SK-N-SH (cell line): ENCODE results near the gene AP1AR. TPM values are rescaled to one million over a fixed set of nuclear protein-coding genes. Genes with fewer than 3 reads are reported as not detected.

Experiments
- CTCF ChIA-PET: fragments of 300-600, 350-600 bp; formaldehyde crosslinking; extraction: SDS; loops from one replicate; lab custom pipeline; 2021; lab: Yijun Ruan, JAX
- POLR2A ChIA-PET: fragments of 350-600 bp; sonication (Branson Sonifier 250); formaldehyde crosslinking; extraction: SDS; loops from one replicate; lab custom pipeline; 2020; ENCODE audit warnings: antibody characterized with exemption, inconsistent platforms; lab: Yijun Ruan, JAX
- DNase-seq: peaks from one replicate; pipeline ENCODE4 v3.0.0; 2012
- H2AFZ ChIP-seq: fragments of 200-600 bp; sonication (generic); 2 replicates; pipeline ENCODE4 v1.8.1; 2016; ENCODE audit warnings: antibody characterized with exemption, mild to moderate bottlenecking, low read depth
- H3F3A ChIP-seq: fragments of 200-600 bp; sonication (generic); replicated peaks from 2 replicates; pipeline ENCODE3; 2016; ENCODE audit warnings: antibody characterized with exemption, mild to moderate bottlenecking; ENCODE audit not compliant: insufficient read depth
- H3K27ac ChIP-seq, 2 experiments: fragments of 200-500 bp in 1 of 2; fragments of 200-600 bp in 1 of 2; sonication (Bioruptor generic) in 1 of 2; sonication (generic), shearing (Covaris generic) in 1 of 2; 2 replicates each; pipeline versions ENCODE4 v1.5.1 to v1.6.1; 2014 to 2016; ENCODE audit warnings: low read depth in 2 of 2, inconsistent platforms in 1 of 2, low read length in 1 of 2, mild to moderate bottlenecking in 1 of 2, mixed read lengths in 1 of 2
- H3K27me3 ChIP-seq: fragments of 200-600 bp; sonication (generic), shearing (Covaris generic); 2 replicates; pipeline ENCODE4 v1.6.1; 2016; ENCODE audit warnings: mixed run types; ENCODE audit not compliant: insufficient read depth
- H3K36me3 ChIP-seq, 2 experiments: fragments of 200-500 bp in 1 of 2; fragments of 200-600 bp in 1 of 2; sonication (Bioruptor generic) in 1 of 2; sonication (generic) in 1 of 2; replicated peaks in 1 of 2; 2 replicates each; pipeline versions ENCODE3 to v1.5.1; 2014 to 2016; ENCODE audit warnings: low read length in 1 of 2, mild to moderate bottlenecking in 1 of 2; ENCODE audit not compliant: insufficient read depth in 2 of 2, control insufficient read depth in 1 of 2
- H3K4me1 ChIP-seq, 2 experiments: fragments of 200-500 bp in 1 of 2; fragments of 200-600 bp in 1 of 2; sonication (Bioruptor generic) in 1 of 2; sonication (generic), shearing (Covaris generic) in 1 of 2; 2 replicates each; pipeline versions ENCODE4 v1.5.1 to v1.6.1; 2014 to 2016; ENCODE audit warnings: low read depth in 1 of 2, low read length in 1 of 2, mixed run types in 1 of 2; ENCODE audit not compliant: insufficient read depth in 2 of 2, control insufficient read depth in 1 of 2
- H3K4me2 ChIP-seq: fragments of 200-600 bp; sonication (generic), shearing (Covaris generic); 2 replicates; pipeline ENCODE4 v1.6.1; 2017; ENCODE audit warnings: mixed run types
- H3K4me3 ChIP-seq, 2 experiments: fragments of 200-500 bp in 1 of 2; fragments of 200-600 bp in 1 of 2; sonication (Bioruptor generic) in 1 of 2; sonication (generic), shearing (Covaris generic) in 1 of 2; 2 replicates each; pipeline versions ENCODE4 v1.5.1 to v1.8.1; 2014 to 2016; ENCODE audit warnings: low read depth in 2 of 2, inconsistent platforms in 1 of 2, low read length in 1 of 2, mild to moderate bottlenecking in 1 of 2, mixed read lengths in 1 of 2, moderate library complexity in 1 of 2
- H3K79me2 ChIP-seq: fragments of 200-600 bp; sonication (generic); 2 replicates; pipeline ENCODE4 v1.8.1; 2017; ENCODE audit warnings: mild to moderate bottlenecking; ENCODE audit not compliant: insufficient read depth
- H3K9ac ChIP-seq: fragments of 200-600 bp; sonication (generic); 2 replicates; pipeline ENCODE4 v1.6.1; 2017; ENCODE audit warnings: mixed run types
- H3K9me2 ChIP-seq: fragments of 200-600 bp; sonication (generic); 2 replicates; pipeline ENCODE4 v1.6.1; 2017; ENCODE audit warnings: mixed run types
- H3K9me3 ChIP-seq: fragments of 200-600 bp; sonication (generic); 2 replicates; pipeline ENCODE4 v1.6.1; 2017; ENCODE audit warnings: mixed run types, mild to moderate bottlenecking, moderate library complexity
- H4K20me1 ChIP-seq: fragments of 200-600 bp; sonication (generic); 2 replicates; pipeline ENCODE4 v1.6.1; 2017; ENCODE audit warnings: mild to moderate bottlenecking, mixed run types; ENCODE audit not compliant: insufficient read depth
- EP300 ChIP-seq, 2 experiments: IDR thresholded peaks; 2 replicates each; pipeline versions ENCODE4 v1.4.0 to v1.6.1; 2012; ENCODE audit warnings: borderline replicate concordance in 1 of 2, low read depth in 1 of 2, low read length in 1 of 2
- FOSL2 ChIP-seq: IDR thresholded peaks from 2 replicates; pipeline ENCODE4 v1.4.0; 2012; ENCODE audit warnings: low read depth, mild to moderate bottlenecking, moderate library complexity, borderline replicate concordance
- FOXJ3 ChIP-seq: sonication (generic); formaldehyde crosslinking; IDR thresholded peaks from 2 replicates; pipeline ENCODE4 v1.5.1; 2020; ENCODE audit warnings: mild to moderate bottlenecking, missing genetic modification reagents
- FOXM1 ChIP-seq: IDR thresholded peaks from 2 replicates; pipeline ENCODE4 v1.4.0; 2012; ENCODE audit warnings: low read depth, mild to moderate bottlenecking
- GABPA ChIP-seq: IDR thresholded peaks from 2 replicates; pipeline ENCODE4 v1.4.0; 2012; ENCODE audit warnings: low read depth, mild to moderate bottlenecking
- GATA2 ChIP-seq: sonication (generic); formaldehyde crosslinking; IDR thresholded peaks from 2 replicates; pipeline ENCODE4 v1.5.0; 2020; ENCODE audit warnings: mild to moderate bottlenecking, missing genetic modification reagents
- MEF2A ChIP-seq: IDR thresholded peaks from 2 replicates; pipeline ENCODE4 v1.4.0; 2012; ENCODE audit warnings: low read depth, borderline replicate concordance
- NFIC ChIP-seq: IDR thresholded peaks from 2 replicates; pipeline ENCODE4 v1.4.0; 2012; ENCODE audit warnings: borderline replicate concordance
- NRF1 ChIP-seq: IDR thresholded peaks from 2 replicates; pipeline ENCODE4 v1.6.1; 2012; ENCODE audit warnings: low read depth, mild to moderate bottlenecking, low read length
- RAD21 ChIP-seq: IDR thresholded peaks from 2 replicates; pipeline ENCODE4 v1.6.1; 2012; ENCODE audit warnings: mild to moderate bottlenecking, low read length
- RCOR1 ChIP-seq: fragments of 150-350 bp; IDR thresholded peaks from 2 replicates; pipeline ENCODE4 v1.6.1; 2017; ENCODE audit warnings: antibody characterized with exemption, low read length
- RXRA ChIP-seq: IDR thresholded peaks from 2 replicates; pipeline ENCODE4 v1.4.0; 2012; ENCODE audit warnings: low read depth, mild to moderate bottlenecking, borderline replicate concordance
- TCF12 ChIP-seq: IDR thresholded peaks from 2 replicates; pipeline ENCODE4 v1.4.0; 2012
- WGBS: methylation state at CpG from one replicate; pipeline ENCODE4 v1.1.6; 2017; ENCODE audit warnings: low lambda C conversion rate; 5-methylcytosine and 5-hydroxymethylcytosine counted together
- polyA plus RNA-seq, 3 experiments: library from polyadenylated mRNA; depleted of rRNA; stranded (reverse); fragments of >200 nt; gene quantifications; 2 replicates each; pipeline ENCODE4 v1.2.3, GENCODE V29; 2012
- TF ChIP-seq, protein P1 (sequence below): IDR thresholded peaks from 2 replicates; pipeline ENCODE4 v1.4.0; 2012; ENCODE audit warnings: low read depth, borderline replicate concordance
- TF ChIP-seq, protein P2 (sequence below): fragments of 150-350 bp; IDR thresholded peaks from 2 replicates; pipeline ENCODE4 v1.6.1; 2016; ENCODE audit warnings: mild to moderate bottlenecking, low read depth, low read length
- TF ChIP-seq, protein P3 (sequence below): IDR thresholded peaks from 2 replicates; pipeline ENCODE4 v1.4.0; 2012; ENCODE audit warnings: low read depth, borderline replicate concordance

Gene AP1AR
- polyA plus RNA-seq, 1 of the 3 experiments (the other 2 are of a cell fraction): 8.5 TPM

DNA sequence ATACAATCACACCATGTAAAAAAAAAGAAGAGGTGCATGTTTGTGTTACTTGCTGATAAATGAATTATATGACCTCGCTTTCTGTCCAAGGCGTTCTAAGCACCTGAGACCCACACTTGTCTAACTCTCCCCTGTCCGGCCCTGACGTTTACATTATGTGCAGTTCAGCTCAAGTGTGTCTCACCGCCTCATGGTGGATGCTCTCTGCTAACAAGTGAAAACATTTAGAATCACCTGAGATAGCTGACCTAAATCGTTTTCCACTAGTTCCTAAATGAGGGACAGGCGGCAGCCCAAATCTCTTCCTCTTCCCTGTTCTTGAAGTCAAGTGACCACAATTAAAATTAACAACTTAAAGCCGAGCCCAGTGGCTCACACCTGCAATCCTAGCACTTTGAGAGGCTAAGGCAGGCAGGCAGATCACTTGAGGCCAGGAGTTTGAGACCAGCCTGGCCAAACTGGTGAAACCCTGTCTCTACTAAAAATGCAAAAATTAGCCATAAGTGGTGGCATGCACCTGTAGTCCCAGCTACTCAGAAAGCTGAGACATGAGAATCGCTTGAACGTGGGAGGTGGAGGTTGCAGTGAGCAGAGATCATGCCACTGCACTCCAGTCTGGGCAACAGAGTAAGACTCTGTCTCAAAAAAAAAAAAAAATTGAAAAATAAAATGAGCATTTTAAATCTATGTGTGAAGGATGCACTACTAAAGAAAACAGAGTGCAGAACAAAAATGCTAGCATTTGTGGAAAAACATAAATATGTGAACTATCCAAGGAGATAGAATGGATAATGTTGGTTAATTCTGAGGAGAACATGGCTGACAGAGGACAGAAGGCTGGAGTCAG, 58.0 kb downstream of the AP1AR start:
- no peak overlapping the region for H2AFZ ChIP-seq
- CTCF ChIA-PET: interaction anchor here (0.7 kb wide), 1 partner anchor 315 kb away, joined by 3 read pairs; no protein-coding TSS in a partner anchor

DNA sequence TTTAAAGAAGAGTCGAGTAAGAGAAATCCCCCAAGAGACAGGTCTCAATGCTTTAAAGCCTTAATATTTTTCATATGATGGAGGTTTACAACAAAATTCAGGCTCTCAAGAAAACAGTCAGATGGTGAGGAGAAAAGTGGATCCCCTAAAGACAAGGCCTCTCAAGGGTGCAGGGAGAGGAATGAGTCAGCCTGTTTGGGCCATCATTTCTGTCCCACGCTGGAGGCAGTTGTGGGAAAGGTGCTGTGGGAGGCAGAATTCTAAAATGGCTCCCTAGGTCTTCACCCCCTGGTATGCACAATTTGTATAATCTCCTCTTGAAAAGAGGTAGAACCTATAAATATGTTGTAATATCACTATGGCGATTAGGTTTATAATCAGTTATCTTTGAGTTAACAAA, 58.8 kb downstream of the AP1AR start:
- Histone ChIP-seq H3K27ac (no peak overlapping the region), H3K4me3 (no peak overlapping the region), H4K20me1 (no peaks in the 10 kb centered on the region), H2AFZ (no peak overlapping the region), H3K9me3 (no peaks in the 10 kb centered on the region), H3K9ac (no peak overlapping the region), H3K36me3 (no peaks in the 10 kb centered on the region), H3K9me2 (no peaks in the 10 kb centered on the region), H3F3A (no peaks in the 10 kb centered on the region), H3K4me1 (peaks cover 0 to 3% of the 10 kb centered on the region in 2 experiments; a peak in 1 of 4 replicates)
- POLR2A ChIA-PET: no interaction called here
- WGBS: 89% methylated on average over 3 of the region's 3 CpGs
- no peak for TF ChIP-seq GATA2 (CRISPR knock-in tag)
- no peak for TF ChIP-seq TCF12
- no peak for TF ChIP-seq FOXJ3 (CRISPR knock-in tag)
- TF ChIP-seq RCOR1: no peak
- no peak for TF ChIP-seq FOXM1
- TF ChIP-seq, all 33 proteins: peak for 0
- H3K79me2 ChIP-seq: peaks cover 3% of the 10 kb centered on the region; the same call in 1 of the 2 replicates
- CTCF ChIA-PET: no interaction called here
- no peaks in the 10 kb centered on the region for H3K27me3 ChIP-seq
- no peak overlapping the region for H3K4me2 ChIP-seq
- DNase-seq: no peak

More for the DNA sequence above, 58.0 kb downstream of the AP1AR start:
- no peaks in the 10 kb centered on the region for H3F3A ChIP-seq
- peaks cover 10% of the 10 kb centered on the region; the same call in 1 of the 2 replicates for H3K79me2 ChIP-seq
- TF ChIP-seq GABPA (no peak), TCF12 (no peak), RAD21 (no peak), NRF1 (no peak), EP300 (IDR thresholded peaks at IDR 0.05; ENCODE audit: borderline replicate concordance in 1 of 2, low read depth in 1 of 2, low read length in 1 of 2) (no peak), FOSL2 (no peak), RXRA (no peak), MEF2A (no peak), NFIC (no peak)
- TF ChIP-seq, protein P1, sequence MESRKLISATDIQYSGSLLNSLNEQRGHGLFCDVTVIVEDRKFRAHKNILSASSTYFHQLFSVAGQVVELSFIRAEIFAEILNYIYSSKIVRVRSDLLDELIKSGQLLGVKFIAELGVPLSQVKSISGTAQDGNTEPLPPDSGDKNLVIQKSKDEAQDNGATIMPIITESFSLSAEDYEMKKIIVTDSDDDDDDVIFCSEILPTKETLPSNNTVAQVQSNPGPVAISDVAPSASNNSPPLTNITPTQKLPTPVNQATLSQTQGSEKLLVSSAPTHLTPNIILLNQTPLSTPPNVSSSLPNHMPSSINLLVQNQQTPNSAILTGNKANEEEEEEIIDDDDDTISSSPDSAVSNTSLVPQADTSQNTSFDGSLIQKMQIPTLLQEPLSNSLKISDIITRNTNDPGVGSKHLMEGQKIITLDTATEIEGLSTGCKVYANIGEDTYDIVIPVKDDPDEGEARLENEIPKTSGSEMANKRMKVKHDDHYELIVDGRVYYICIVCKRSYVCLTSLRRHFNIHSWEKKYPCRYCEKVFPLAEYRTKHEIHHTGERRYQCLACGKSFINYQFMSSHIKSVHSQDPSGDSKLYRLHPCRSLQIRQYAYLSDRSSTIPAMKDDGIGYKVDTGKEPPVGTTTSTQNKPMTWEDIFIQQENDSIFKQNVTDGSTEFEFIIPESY: no peak
- TF ChIP-seq, protein P2, sequence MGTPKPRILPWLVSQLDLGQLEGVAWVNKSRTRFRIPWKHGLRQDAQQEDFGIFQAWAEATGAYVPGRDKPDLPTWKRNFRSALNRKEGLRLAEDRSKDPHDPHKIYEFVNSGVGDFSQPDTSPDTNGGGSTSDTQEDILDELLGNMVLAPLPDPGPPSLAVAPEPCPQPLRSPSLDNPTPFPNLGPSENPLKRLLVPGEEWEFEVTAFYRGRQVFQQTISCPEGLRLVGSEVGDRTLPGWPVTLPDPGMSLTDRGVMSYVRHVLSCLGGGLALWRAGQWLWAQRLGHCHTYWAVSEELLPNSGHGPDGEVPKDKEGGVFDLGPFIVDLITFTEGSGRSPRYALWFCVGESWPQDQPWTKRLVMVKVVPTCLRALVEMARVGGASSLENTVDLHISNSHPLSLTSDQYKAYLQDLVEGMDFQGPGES: no peak
- TF ChIP-seq, protein P3, sequence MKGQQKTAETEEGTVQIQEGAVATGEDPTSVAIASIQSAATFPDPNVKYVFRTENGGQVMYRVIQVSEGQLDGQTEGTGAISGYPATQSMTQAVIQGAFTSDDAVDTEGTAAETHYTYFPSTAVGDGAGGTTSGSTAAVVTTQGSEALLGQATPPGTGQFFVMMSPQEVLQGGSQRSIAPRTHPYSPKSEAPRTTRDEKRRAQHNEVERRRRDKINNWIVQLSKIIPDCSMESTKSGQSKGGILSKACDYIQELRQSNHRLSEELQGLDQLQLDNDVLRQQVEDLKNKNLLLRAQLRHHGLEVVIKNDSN: no peak
- TF ChIP-seq, all 33 proteins: peak for 0
- Histone ChIP-seq H3K9me3 (no peaks in the 10 kb centered on the region), H3K4me2 (no peak overlapping the region), H3K27me3 (no peaks in the 10 kb centered on the region), H3K9ac (no peak overlapping the region), H4K20me1 (no peaks in the 10 kb centered on the region), H3K36me3 (no peaks in the 10 kb centered on the region), H3K4me1 (peaks cover 0 to 5% of the 10 kb centered on the region in 2 experiments; a peak in 1 of 4 replicates), H3K27ac (no peak overlapping the region), H3K4me3 (no peak overlapping the region), H3K9me2 (no peaks in the 10 kb centered on the region)
- DNase-seq: no peak
- 89% methylated on average over 10 of the region's 10 CpGs for WGBS
- POLR2A ChIA-PET: no interaction called here
